AG09309 (cell line): ENCODE data around the gene POLA2.
"Not testable (repeated sequence)": the region's sequence is repeated elsewhere in the genome, so short reads cannot be mapped to it uniquely, and the experiment has no call there.

ENCODE experiments used
- DNase-seq: peaks from one replicate; pipeline ENCODE4 v3.0.0-alpha.2; 2010; ENCODE audit warnings: low read depth
- H3K4me3 ChIP-seq: 2 replicates; pipeline ENCODE4 v1.5.1; 2011; ENCODE audit warnings: mild to moderate bottlenecking, low read depth, low read length, moderate library complexity; ENCODE audit not compliant: control insufficient read depth
- TF ChIP-seq, protein P1 (sequence below): IDR thresholded peaks from 2 replicates; pipeline ENCODE4 v1.5.1; 2011; ENCODE audit warnings: mild to moderate bottlenecking, low read depth, low read length, inconsistent platforms; ENCODE audit not compliant: insufficient read depth, control insufficient read depth; ENCODE audit errors: missing control alignments

POLA2 gene

GRCh38 chr11:65329478-65329877, 67.7 kb downstream of the POLA2 start:
- no peak overlapping the region for H3K4me3 ChIP-seq
- TF ChIP-seq, protein P1, sequence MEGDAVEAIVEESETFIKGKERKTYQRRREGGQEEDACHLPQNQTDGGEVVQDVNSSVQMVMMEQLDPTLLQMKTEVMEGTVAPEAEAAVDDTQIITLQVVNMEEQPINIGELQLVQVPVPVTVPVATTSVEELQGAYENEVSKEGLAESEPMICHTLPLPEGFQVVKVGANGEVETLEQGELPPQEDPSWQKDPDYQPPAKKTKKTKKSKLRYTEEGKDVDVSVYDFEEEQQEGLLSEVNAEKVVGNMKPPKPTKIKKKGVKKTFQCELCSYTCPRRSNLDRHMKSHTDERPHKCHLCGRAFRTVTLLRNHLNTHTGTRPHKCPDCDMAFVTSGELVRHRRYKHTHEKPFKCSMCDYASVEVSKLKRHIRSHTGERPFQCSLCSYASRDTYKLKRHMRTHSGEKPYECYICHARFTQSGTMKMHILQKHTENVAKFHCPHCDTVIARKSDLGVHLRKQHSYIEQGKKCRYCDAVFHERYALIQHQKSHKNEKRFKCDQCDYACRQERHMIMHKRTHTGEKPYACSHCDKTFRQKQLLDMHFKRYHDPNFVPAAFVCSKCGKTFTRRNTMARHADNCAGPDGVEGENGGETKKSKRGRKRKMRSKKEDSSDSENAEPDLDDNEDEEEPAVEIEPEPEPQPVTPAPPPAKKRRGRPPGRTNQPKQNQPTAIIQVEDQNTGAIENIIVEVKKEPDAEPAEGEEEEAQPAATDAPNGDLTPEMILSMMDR: no peak

DNA sequence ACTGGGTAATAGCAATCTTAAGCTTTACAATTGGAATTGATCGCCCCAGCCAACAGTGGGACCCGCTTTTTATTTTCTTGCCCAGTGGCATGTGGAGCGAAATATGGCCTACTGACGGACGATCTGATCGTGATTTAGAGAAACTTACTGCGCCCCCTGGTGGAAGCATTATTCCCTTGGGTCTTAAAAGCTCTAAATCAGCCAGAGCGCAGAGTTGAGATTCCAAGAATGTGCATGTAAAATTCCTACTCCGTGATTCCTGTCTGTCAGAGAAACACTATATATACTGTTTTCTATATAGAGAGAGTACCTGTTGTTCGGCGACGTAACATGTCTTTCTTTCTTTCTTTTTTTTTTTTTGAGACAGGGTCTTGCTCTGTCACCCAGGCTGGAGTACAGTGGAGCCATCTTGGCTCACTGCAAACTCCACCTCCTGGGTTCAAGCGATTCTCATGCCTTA, 68.2 kb downstream of the POLA2 start:
- TF ChIP-seq, protein P1: peak; percentile 74
- peak; percentile 75 for DNase-seq
- H3K4me3 ChIP-seq: no peak overlapping the region

More at GRCh38 chr11:65329478-65329877, 67.7 kb downstream of the POLA2 start:
- DNase-seq: no peak

DNA sequence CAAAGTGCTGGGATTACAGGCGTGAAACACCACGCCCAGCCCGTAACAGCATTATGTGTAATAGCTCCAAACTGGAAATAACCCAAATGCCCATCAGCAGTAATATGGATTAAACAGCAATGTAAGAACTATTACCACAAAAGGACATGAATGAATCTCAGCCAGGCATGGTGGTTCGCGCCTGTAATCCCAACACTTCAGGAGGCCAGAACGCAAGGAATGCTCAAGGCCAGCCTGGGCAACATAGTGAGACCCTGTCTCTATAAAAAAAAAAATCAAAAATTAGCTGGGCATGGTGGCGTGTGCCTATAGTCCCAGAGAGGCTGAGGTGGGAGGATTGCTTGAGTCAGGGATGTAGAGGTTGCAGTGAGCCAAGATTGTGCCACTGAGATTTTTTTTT, 68.8 kb downstream of the POLA2 start:
- no peak for DNase-seq
- no peak overlapping the region for H3K4me3 ChIP-seq
- TF ChIP-seq, protein P1: no peak

GRCh38 chr11:65332591-65332990, 70.8 kb downstream of the POLA2 start:
- DNase-seq, H3K4me3 ChIP-seq: not testable (repeated sequence)

DNA sequence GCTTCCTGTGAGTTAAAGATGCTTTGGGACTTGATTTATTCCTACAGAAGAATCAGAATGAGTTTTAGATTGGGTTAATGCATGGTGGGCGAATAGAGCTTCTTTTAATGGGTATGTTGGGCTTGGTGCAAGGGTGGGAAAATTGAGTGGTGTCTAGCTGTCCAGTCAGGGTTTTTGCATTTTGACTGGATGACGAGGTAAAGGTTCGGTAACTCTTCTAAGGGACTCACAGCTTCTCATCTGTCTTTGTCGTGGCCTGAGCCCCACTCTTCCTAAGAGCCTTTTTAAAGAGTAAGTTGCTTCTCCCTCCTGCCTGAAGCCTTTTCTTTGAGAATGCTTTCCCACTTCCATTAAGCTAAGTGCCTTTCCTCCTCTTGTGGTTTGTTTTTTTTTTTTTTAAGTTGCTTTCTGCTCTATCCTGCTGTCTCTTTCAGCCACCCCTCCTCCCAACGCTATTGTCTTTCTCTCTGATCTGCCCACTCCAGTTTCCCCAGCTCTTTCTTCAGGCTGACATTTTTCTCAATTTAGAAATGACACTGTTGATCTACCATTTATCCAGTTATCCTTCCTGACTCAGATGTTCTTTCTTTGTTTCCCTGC, 73.0 kb downstream of the POLA2 start:
- TF ChIP-seq, protein P1: no peak
- DNase-seq: no peak
- peak overlapping the region; percentile 93 for H3K4me3 ChIP-seq

GRCh38 chr11:65338676-65339075, 76.9 kb downstream of the POLA2 start:
- H3K4me3 ChIP-seq: no peak overlapping the region
- DNase-seq: no peak
- TF ChIP-seq, protein P1: no peak

GRCh38 chr11:65340226-65340625, 78.5 kb downstream of the POLA2 start:
- no peak overlapping the region for H3K4me3 ChIP-seq
- TF ChIP-seq, protein P1: no peak
- no peak for DNase-seq
